GM13977 (cell line): ENCODE data around the gene CFAP97D1.

ENCODE experiments used
- DNase-seq: peaks from one replicate; pipeline ENCODE4 v3.0.0; 2012; ENCODE audit warnings: low spot score
- in situ Hi-C: fragments of 300-500 bp; cut with MboI; formaldehyde crosslinking; loops from one replicate; pipeline ENCODE4 v1.12.0; 2022; ENCODE audit warnings: low sequenced_read_pairs, low pct_unique_long_range_greater_than_20kb, mixed read lengths, inconsistent platforms; ENCODE audit not compliant: unreplicated experiment
- TF ChIP-seq, protein P1 (sequence below): IDR thresholded peaks from 2 replicates; pipeline ENCODE4 v1.5.1; 2012; ENCODE audit warnings: mild to moderate bottlenecking, control low read depth; ENCODE audit not compliant: insufficient read depth; ENCODE audit errors: extremely low read depth, missing control alignments

The CFAP97D1 gene

DNA sequence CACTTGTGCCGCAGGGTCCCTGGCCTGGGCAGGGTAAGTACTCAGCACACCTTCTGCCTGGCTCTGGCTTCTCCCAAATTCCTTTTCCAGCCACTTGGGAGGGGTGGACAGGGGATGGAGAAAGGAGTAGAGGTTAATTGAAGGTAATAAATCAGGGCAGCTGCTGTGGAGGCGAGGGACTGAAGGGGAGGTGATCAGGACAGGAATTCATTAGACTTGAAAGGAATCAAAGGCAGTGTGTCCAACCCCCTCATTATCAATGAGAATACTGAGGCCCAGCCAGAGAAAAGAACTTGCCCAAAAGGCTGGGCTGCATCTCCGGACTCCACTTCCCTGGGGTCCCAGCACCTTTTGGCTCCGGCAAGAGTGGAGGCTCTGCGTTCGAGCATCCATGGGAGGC, 24.0 kb upstream of the CFAP97D1 start:
- TF ChIP-seq, protein P1, sequence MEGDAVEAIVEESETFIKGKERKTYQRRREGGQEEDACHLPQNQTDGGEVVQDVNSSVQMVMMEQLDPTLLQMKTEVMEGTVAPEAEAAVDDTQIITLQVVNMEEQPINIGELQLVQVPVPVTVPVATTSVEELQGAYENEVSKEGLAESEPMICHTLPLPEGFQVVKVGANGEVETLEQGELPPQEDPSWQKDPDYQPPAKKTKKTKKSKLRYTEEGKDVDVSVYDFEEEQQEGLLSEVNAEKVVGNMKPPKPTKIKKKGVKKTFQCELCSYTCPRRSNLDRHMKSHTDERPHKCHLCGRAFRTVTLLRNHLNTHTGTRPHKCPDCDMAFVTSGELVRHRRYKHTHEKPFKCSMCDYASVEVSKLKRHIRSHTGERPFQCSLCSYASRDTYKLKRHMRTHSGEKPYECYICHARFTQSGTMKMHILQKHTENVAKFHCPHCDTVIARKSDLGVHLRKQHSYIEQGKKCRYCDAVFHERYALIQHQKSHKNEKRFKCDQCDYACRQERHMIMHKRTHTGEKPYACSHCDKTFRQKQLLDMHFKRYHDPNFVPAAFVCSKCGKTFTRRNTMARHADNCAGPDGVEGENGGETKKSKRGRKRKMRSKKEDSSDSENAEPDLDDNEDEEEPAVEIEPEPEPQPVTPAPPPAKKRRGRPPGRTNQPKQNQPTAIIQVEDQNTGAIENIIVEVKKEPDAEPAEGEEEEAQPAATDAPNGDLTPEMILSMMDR, result no peak
- DNase-seq, result no peak
- in situ Hi-C loops, result no loop called here

DNA sequence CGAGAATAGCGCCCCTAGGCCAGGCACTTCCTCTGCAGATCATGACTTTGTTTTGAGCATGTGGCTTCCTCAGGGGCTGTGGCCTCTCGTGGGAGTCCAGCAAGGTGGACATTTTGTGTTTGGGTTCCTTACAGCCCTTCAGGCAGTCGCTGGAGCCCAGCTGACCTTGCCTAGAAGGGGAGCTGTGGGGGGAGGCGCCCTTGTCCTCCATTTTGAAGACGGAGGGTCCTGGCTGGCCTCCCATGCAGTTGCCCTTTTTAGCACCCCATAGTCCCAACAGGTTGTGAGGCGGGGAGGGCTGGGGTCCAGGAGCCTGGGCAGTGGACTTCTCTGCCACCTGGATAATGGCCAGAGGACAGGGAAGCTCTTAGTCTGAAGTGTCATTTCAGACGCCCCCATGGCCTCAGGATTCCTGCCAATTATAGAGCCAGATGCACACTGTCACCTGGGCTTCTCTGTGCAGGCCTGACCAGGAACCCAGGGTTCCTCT, 23.0 kb upstream of the CFAP97D1 start:
- TF ChIP-seq, protein P1, result no peak
- no peak for DNase-seq
- in situ Hi-C loops, result no loop called here

DNA sequence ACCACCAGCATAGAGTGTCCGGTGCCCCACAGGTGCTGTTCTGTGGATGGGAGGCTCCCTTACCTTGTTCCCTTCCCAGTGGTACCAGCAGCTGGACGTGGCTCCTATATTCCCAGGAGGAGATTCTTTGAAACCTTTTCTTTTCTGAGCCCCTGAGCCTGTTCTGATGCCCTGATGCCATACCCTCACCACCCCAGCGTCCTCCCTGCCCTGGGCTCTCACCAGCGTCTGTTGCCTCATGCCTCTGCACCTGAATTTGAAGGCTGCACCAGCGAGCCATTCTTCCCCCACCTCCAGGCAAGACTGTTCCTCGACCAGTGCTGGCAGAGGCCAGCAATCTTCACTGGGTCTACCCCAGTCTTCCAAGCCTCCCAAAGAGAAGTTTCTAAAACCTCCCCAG, 22.1 kb upstream of the CFAP97D1 start:
- in situ Hi-C loops, result no loop called here
- TF ChIP-seq, protein P1, result no peak
- DNase-seq, result no peak

DNA sequence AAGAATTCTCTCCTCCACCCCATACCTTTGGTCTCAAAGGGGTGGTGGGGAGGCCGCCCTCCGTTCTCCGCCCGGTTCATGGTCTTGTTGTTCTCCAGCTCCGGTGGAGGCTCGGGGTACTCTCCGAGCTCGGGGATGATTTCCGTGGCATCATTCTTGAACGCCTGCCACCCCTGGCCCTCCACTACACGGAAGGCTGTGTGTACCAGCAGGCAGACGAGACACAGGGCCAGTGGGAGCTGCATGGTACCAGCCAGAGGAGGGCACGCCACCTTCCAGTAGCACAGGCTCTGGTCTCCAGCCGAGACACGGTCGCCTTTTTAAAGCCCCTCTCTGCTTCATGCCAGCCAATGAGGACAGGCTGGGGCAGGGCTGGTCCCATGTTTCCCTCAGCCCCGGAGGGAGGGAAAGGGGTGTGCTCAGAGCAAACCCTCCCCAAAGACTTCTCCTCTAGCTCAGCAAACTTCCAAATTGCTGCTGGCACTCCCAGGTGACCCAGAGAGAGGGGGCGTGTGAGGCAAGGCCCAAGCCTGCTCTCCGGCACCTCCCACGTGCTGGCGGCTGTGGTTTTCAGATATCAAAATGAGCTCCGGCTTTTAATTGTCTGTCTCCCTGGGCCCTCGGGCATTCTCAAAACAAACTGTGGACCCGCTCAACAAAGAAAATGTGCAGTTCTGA, 21.6 kb upstream of the CFAP97D1 start, which contains the start of gene SOST:
TSS of gene SOST (minus strand) at position 295 of the 678 bp plus-strand sequence. CDS start at position 245, 50 bp downstream.
- in situ Hi-C loops, result no loop called here
- TF ChIP-seq, protein P1, result no peak
- DNase-seq, result no peak

DNA sequence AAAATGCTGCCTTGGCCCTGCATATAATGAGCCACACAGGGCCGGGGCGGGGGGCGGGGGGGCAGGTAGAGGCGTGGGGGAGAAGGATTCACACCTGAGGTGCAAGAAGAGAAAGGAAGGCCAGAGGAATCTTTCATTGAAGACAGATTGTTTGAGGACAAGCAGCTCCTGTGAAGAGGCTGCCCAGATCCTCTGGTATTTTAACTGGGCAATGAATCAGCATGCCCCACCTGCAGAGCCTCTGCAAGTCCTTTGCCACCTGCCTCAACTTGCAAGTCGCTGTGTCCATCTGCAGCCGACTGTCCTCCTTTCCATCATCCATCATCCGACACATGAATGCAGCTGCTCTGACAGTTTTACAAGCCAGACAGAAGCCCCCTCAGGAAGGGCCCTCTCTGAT, 20.4 kb upstream of the CFAP97D1 start:
- in situ Hi-C loops, result loop anchor here (5.0 kb wide), 1 partner anchor 63 kb away; no protein-coding TSS in a partner anchor
- no peak for DNase-seq
- TF ChIP-seq, protein P1, result no peak

DNA sequence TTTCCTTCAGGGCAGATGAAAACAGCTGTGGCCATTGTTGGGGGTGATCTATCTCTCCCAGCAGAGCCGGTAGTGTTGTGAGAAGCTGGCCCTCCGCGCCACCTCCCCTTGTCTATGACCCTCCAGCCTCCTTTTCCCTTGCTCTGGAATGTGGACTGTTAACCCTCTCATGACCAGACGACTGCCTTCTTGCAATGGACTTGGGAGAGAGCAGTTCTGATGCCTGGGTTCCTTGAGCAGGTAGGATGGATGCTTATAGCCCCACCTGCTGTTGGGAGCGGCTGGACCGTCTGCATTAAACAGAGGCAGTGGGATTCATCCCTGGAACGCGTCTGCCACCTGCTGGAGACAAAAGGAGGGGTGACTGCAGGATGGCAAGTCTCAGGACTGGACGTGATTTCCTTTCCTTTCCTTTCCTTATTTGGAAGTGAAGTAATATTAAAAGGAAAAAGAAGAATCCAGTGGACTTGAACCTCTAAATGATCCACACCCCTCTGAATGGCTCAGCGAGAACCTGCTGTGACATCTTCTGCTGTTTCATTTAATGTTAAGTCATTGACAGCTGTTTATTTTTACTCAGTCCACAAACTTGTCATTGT, 19.9 kb upstream of the CFAP97D1 start:
- in situ Hi-C loops, result loop anchor here (5.0 kb wide), 1 partner anchor 63 kb away; no protein-coding TSS in a partner anchor
- TF ChIP-seq, protein P1, result peak; percentile 99
- peak; percentile 92 for DNase-seq
